ENCODE measurements around the gene PROX1. TPM values are rescaled to one million over a fixed set of nuclear protein-coding genes. Genes with fewer than 3 reads are reported as not detected.

PROX1 gene
- total and polyA plus RNA-seq, 9 of the 15 experiments (the other 6 are each of a cell fraction or from before 2014, with no cell fraction given): 0.14 to 0.22 TPM; not detected in 7

- Histone ChIP-seq H3K9me3 (replicated peaks; ENCODE audit: control insufficient read depth, insufficient read depth, low read depth, low read length) (no peaks in the 10 kb centered on the region), H3K4me3 (no peak overlapping the region), H3K27ac (ENCODE audit: extremely low read depth, low read depth, low read length) (no peak overlapping the region), H3K4me2 (ENCODE audit: insufficient read depth, low read length) (no peak overlapping the region), H3K4me1 (replicated peaks in 1 of 2; ENCODE audit: control insufficient read depth in 2 of 2, insufficient read depth in 2 of 2, low read length in 2 of 2) (no peaks in the 10 kb centered on the region), H3K9ac (ENCODE audit: insufficient read depth in 1 of 2, low read depth in 2 of 2, low read length in 2 of 2) (no peak overlapping the region), H4K20me1 (replicated peaks; ENCODE audit: control insufficient read depth, insufficient read depth, low read length) (no peaks in the 10 kb centered on the region; the same call in 1 of the 2 replicates), H3K79me2 (ENCODE audit: control insufficient read depth, insufficient read depth, low read length) (no peaks in the 10 kb centered on the region), H3K27me3 (ENCODE audit: control insufficient read depth in 2 of 2, insufficient read depth in 2 of 2, low read length in 2 of 2) (peaks cover 5 to 7% of the 10 kb centered on the region in 2 experiments; a peak in 3 of 5 replicates), H2AFZ (ENCODE audit: low read depth, low read length) (no peak overlapping the region), H3K9me1 (ENCODE audit: control insufficient read depth, insufficient read depth, low read length) (no peaks in the 10 kb centered on the region), H3K36me3 (ENCODE audit: control insufficient read depth, insufficient read depth, low read length) (no peaks in the 10 kb centered on the region)
- intact Hi-C loops (cut with micrococcal nuclease) (no loop called here), in situ Hi-C loops (cut with MboI) (no loop called here)
- FAIRE-seq (no peak), DNase-seq (ENCODE audit: extremely low read depth in 1 of 4, low spot score in 3 of 4) (no peak), ATAC-seq (no peak)
- TF ChIP-seq ZNF551 (CRISPR knock-in tag; IDR thresholded peaks at IDR 0.05): no peak
- BruUV-seq (replicated peaks): no TSS peak
- ChIA-PET POLR2A (no interaction called here), CTCF (ENCODE audit: low intra/inter-chr PET ratio) (no interaction called here)
- under 1% methylated on average over 6 of the region's 6 CpGs for WGBS (ENCODE audit: insufficient coverage, low coverage, missing lambda C conversion rate)
These were observed 78.4 kb downstream of the PROX1 start for GRCh38 chr1:214066190-214066589.

- FAIRE-seq: no peak
- no peak for ATAC-seq
- BruUV-seq (replicated peaks): no TSS peak
- CTCF ChIA-PET (ENCODE audit: low intra/inter-chr PET ratio): no interaction called here
- no peak overlapping the region for H3K4me2 ChIP-seq (ENCODE audit: insufficient read depth, low read length)
- POLR2A ChIA-PET: no interaction called here
- H3K4me3 ChIP-seq: no peak overlapping the region
- H4K20me1 ChIP-seq (replicated peaks; ENCODE audit: control insufficient read depth, insufficient read depth, low read length): no peaks in the 10 kb centered on the region; the same call in 1 of the 2 replicates
- H3K9ac ChIP-seq (ENCODE audit: insufficient read depth in 1 of 2, low read depth in 2 of 2, low read length in 2 of 2): no peak overlapping the region
- H2AFZ ChIP-seq (ENCODE audit: low read depth, low read length): no peak overlapping the region
- intact Hi-C loops (cut with micrococcal nuclease) (no loop called here), in situ Hi-C loops (cut with MboI) (no loop called here)
- H3K79me2 ChIP-seq (ENCODE audit: control insufficient read depth, insufficient read depth, low read length): no peaks in the 10 kb centered on the region
- no peaks in the 10 kb centered on the region for H3K36me3 ChIP-seq (ENCODE audit: control insufficient read depth, insufficient read depth, low read length)
- WGBS (ENCODE audit: insufficient coverage, low coverage, missing lambda C conversion rate): 2% methylated on average over 3 of the region's 3 CpGs
- H3K27ac ChIP-seq (ENCODE audit: extremely low read depth, low read depth, low read length): no peak overlapping the region
- no peak for TF ChIP-seq CREB5 (CRISPR knock-in tag; IDR thresholded peaks at IDR 0.05)
- TF ChIP-seq NFXL1 (CRISPR knock-in tag; IDR thresholded peaks at IDR 0.05): no peak
- TF ChIP-seq STAG1 (CRISPR knock-in tag; IDR thresholded peaks at IDR 0.05; ENCODE audit: borderline replicate concordance): no peak
- TF ChIP-seq FIP1L1 (IDR thresholded peaks at IDR 0.05; ENCODE audit: low read depth, low read length, poor library complexity, severe bottlenecking): no peak
- TF ChIP-seq E2F8 (IDR thresholded peaks at IDR 0.05; ENCODE audit: low read depth, partially characterized antibody): no peak
- no peak for DNase-seq (ENCODE audit: extremely low read depth in 1 of 4, low spot score in 3 of 4)
- H3K27me3 ChIP-seq (ENCODE audit: control insufficient read depth in 2 of 2, insufficient read depth in 2 of 2, low read length in 2 of 2): peaks cover 5 to 7% of the 10 kb centered on the region in 2 experiments; a peak in 3 of 5 replicates
- H3K4me1 ChIP-seq (replicated peaks in 1 of 2; ENCODE audit: control insufficient read depth in 2 of 2, insufficient read depth in 2 of 2, low read length in 2 of 2): no peaks in the 10 kb centered on the region
- H3K9me3 ChIP-seq (replicated peaks; ENCODE audit: control insufficient read depth, insufficient read depth, low read depth, low read length): no peaks in the 10 kb centered on the region
- no peaks in the 10 kb centered on the region for H3K9me1 ChIP-seq (ENCODE audit: control insufficient read depth, insufficient read depth, low read length)
These were observed 79.2 kb downstream of the PROX1 start for GRCh38 chr1:214066936-214067335.

Measured in K562 (cell line).